ENCODE data around the gene HNRNPK. TPM values are rescaled to one million over a fixed set of nuclear protein-coding genes. Genes with fewer than 3 reads are reported as not detected.

Gene HNRNPK
- total and polyA plus RNA-seq, 2 experiments from 2014 or later = 568 to 601 TPM

DNA sequence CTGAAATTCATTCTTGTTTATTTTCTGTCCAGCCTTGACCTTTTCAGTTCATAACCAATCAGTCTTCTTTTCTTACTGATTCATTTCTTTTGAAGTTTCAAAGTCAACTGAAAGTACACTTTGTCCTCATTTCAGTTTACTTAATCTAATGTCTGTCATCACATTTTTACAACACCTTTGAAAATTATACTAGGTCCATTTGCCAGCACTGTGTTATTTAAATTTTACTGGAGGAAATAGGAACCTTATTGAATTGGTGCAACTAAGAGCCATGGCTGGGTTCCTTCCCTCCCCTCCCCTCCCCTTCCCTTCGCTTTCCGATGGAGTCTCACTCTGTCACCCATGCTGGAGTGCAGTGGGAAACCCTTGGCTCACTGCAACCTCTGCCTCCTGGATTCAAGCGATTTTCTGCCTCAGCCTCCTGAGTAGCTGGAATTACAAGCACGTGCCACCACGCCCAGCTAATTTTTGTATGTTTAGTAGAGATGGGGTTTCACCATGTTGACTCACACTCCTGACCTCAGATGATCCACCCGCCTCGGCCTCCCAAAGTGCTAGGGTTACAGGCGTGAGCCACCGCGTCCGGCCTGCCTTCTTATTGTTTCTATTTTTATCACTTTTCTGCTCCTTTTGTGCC, 6.9 kb upstream of the HNRNPK start:
- Histone ChIP-seq H3K27ac (no peak overlapping the region), H3K9me3 (ENCODE audit: low read depth) (no peaks in the 10 kb centered on the region), H3K4me3 (no peak overlapping the region), H3K36me3 (no peaks in the 10 kb centered on the region), H3K27me3 (no peaks in the 10 kb centered on the region), H3K4me1 (ENCODE audit: low read depth) (peaks cover 1% of the 10 kb centered on the region)
- no peak for DNase-seq (ENCODE audit: low read depth in 1 of 2, low spot score in 1 of 2)
- TF ChIP-seq, protein P1, sequence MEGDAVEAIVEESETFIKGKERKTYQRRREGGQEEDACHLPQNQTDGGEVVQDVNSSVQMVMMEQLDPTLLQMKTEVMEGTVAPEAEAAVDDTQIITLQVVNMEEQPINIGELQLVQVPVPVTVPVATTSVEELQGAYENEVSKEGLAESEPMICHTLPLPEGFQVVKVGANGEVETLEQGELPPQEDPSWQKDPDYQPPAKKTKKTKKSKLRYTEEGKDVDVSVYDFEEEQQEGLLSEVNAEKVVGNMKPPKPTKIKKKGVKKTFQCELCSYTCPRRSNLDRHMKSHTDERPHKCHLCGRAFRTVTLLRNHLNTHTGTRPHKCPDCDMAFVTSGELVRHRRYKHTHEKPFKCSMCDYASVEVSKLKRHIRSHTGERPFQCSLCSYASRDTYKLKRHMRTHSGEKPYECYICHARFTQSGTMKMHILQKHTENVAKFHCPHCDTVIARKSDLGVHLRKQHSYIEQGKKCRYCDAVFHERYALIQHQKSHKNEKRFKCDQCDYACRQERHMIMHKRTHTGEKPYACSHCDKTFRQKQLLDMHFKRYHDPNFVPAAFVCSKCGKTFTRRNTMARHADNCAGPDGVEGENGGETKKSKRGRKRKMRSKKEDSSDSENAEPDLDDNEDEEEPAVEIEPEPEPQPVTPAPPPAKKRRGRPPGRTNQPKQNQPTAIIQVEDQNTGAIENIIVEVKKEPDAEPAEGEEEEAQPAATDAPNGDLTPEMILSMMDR (IDR thresholded peaks at IDR 0.05; ENCODE audit: low read depth, low read length) = no peak

DNA sequence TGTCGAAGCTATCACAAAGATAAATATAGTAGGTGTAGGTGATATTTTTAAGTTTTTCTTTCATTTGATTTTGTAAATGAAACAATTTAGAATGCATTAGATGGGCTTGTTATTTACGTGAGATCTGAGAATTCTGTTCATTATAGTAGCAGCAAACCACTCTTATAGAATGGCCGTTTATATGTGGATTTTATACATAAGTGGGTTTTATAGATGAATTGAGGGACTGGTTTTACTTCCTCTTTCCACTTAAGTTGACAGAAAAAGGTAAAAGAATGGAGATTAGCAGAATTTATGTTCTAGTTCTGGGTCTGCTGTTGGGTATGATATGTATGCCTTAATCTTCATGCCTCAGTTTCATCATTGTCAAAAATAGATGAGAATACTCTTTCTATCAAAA, 6.2 kb upstream of the HNRNPK start:
- peaks cover 6% of the 10 kb centered on the region for H3K4me1 ChIP-seq (ENCODE audit: low read depth)

DNA sequence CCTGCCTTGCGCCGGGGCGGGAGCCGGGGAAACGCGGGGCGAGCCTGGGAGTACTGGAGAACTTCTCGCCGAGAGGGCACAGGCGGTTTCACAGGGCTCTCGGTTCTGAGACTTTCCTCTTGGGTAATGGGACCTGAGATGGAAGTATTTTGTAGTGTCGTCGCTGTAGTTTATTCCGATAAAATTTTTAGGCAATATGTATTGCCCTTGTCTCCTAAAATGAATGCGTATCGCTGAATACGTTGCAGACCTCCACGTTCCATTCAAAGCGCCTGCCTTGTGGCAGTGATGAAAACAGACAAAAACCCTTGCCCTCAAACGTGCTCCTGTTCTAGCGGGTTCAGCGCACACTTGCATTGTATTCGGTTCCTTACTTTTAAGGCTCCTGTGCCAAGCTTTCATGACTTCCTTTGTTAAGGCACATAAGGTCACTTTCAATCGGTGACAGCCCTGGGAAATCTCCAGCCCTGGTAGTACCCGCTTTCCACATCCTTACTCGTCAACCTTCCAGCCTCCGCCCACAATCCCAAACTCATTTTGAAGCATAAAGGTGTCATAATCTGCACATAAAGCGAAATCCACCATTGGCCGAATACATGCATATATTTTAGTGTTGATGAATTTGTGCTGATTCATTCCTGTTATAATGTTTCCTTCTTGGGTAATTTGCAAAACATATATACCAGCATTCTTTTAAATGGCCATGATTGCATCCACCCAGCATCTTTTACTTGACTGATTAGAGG, 1.3 kb upstream of the HNRNPK start:
- peak overlapping the region; percentile 100 for H3K27ac ChIP-seq
- no peaks in the 10 kb centered on the region for H3K9me3 ChIP-seq (ENCODE audit: low read depth)
- TF ChIP-seq, protein P1 (IDR thresholded peaks at IDR 0.05; ENCODE audit: low read depth, low read length) = no peak
- H3K4me3 ChIP-seq = peak overlapping the region; percentile 88
- peak; percentile 28 to 54 for DNase-seq (ENCODE audit: low read depth in 1 of 2, low spot score in 1 of 2)
- peaks cover 14% of the 10 kb centered on the region for H3K4me1 ChIP-seq (ENCODE audit: low read depth)
- H3K27me3 ChIP-seq = no peaks in the 10 kb centered on the region
- peaks cover 14% of the 10 kb centered on the region for H3K36me3 ChIP-seq

More for the DNA sequence above, 6.2 kb upstream of the HNRNPK start:
- Histone ChIP-seq H3K9me3 (ENCODE audit: low read depth) (no peaks in the 10 kb centered on the region), H3K4me3 (no peak overlapping the region), H3K27me3 (no peaks in the 10 kb centered on the region), H3K36me3 (no peaks in the 10 kb centered on the region), H3K27ac (no peak overlapping the region)
- TF ChIP-seq, protein P1 (IDR thresholded peaks at IDR 0.05; ENCODE audit: low read depth, low read length) = no peak
- DNase-seq (ENCODE audit: low read depth in 1 of 2, low spot score in 1 of 2) = no peak

DNA sequence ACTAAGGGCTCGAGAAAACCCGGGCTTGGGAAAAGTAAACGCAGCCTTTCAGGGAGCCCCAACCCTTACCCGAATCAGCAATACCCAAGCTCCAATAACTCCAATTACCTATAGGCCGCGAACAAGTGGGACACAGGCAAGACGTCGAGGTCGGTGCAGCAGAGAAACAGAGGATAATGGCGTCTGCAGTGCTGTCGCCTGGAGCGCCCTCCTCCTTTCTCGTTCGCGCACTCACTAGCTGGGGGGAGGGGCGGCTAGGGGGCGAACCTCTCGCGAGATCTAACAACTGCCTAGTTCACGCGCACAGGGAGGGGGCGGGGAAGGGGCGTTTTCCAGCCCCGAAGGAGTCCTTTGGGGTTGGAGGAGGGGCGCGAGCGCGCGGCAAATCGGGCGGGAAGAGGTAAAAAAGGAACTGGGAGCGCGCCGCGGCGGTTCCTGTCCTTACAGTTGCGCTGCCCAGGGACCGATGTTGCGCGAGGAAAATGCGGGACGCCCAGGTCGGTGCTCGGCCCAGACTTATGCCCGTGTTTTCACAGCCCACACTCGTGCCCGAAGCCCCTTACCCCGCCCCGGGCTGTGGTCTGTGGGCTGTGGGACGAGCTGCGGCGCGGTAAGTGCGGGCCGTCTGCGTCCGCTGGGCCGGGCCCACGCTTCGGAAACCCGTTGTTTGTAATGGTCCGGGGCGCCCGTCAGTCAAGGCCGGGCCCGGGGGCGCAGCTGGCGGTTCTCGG, 545 bp upstream of the HNRNPK start, which contains the start of gene RMI1:
TSS of gene RMI1 (plus strand) at position 411 of the 731 bp plus-strand sequence. CDS start 20,182 bp downstream, outside the sequence.
- Histone ChIP-seq H3K4me3 (peak within 1 kb of the TSS; percentile 88), H3K36me3 (peaks cover 22% of the 10 kb centered on the region), H3K9me3 (ENCODE audit: low read depth) (no peaks in the 10 kb centered on the region), H3K27ac (peak within 1 kb of the TSS; percentile 100), H3K27me3 (no peaks in the 10 kb centered on the region), H3K4me1 (ENCODE audit: low read depth) (peaks cover 15% of the 10 kb centered on the region)
- DNase-seq (ENCODE audit: low read depth in 1 of 2, low spot score in 1 of 2) = peak; percentile 99
- TF ChIP-seq, protein P1 (IDR thresholded peaks at IDR 0.05; ENCODE audit: low read depth, low read length) = no peak

DNA sequence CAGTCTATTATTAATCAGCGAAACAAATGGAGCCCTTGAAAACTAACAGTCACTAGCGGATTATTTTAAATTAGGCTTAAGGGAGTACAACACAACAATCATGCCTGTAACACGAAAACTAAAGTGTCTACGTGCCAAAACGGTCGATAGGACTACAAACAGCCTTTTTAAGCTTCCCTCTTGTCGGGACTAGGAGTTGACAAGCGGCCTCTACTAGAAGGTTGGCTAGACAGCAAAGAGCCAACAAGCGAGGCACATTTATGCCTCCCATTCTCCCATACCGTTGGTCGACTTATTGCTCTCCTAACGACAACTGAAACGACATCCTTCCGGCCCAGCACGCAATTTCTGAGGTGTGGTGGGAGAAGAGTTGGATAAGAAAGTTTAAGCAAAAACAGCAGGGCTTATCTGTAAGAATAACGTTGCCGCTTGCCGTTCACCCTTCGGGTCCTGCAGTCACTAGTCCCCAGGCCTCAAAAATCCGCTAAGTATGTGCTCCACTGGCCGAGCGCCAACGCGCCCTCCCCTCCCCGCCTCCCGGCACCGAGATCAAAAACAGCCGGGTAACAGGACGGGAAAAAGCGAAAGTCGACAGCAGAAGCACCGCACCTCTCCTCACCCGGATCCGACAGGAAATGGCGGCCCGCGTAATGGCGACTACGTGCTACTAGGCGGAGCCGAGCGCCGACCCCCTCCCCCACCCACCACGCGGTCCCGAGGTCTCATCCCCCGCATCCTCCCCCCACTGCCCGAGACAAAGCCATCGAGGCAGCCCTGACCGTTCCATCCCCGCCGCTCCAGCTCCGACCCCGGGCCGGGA, 813 bp downstream of the HNRNPK start:
- Histone ChIP-seq H3K4me1 (ENCODE audit: low read depth) (peaks cover 15% of the 10 kb centered on the region), H3K9me3 (ENCODE audit: low read depth) (no peaks in the 10 kb centered on the region), H3K27me3 (no peaks in the 10 kb centered on the region), H3K27ac (peak overlapping the region; percentile 100), H3K36me3 (peaks cover 35% of the 10 kb centered on the region), H3K4me3 (peak overlapping the region; percentile 88)
- peak; percentile 83 to 90 for DNase-seq (ENCODE audit: low read depth in 1 of 2, low spot score in 1 of 2)
- TF ChIP-seq, protein P1 (IDR thresholded peaks at IDR 0.05; ENCODE audit: low read depth, low read length) = no peak

All from cardiac muscle cell (in vitro differentiated cells and primary cell).